GM12878 (cell line): Measurements from ENCODE around the gene HMGN4. TPM values are rescaled to one million over a fixed set of nuclear protein-coding genes. Genes with fewer than 3 reads are reported as not detected.

Experiments used
- ATAC-seq: fragments of 200-7000 bp; cut with Tn5 transposase; 3 replicates; pipeline ENCODE4 v1.9.1; 2020; ENCODE audit warnings: mild to moderate bottlenecking, moderate library complexity
- BruUV-seq: library from RNA; stranded (reverse); fragments of 400-500 nt; replicated peaks from 2 replicates; lab custom pipeline; 2021; lab: Mats Ljungman, UMichigan
- CTCF ChIA-PET: fragments of 300-600 bp; sonication (Branson Sonifier 250); formaldehyde crosslinking; extraction: SDS; loops from one replicate; lab custom pipeline; 2021; ENCODE audit warnings: inconsistent platforms; lab: Yijun Ruan, JAX
- POLR2A ChIA-PET: fragments of 350-600 bp; formaldehyde crosslinking; extraction: SDS; loops from one replicate; lab custom pipeline; 2021; ENCODE audit warnings: inconsistent platforms; lab: Charles Lee
- RAD21 ChIA-PET: fragments of 300-600 bp; sonication (Branson Sonifier 250); formaldehyde crosslinking; loops from one replicate; lab custom pipeline; 2023; ENCODE audit warnings: antibody characterized with exemption; ENCODE audit not compliant: unreplicated experiment; lab: Charles Lee
- SMC1A ChIA-PET: fragments of 300-600 bp; sonication (Branson Sonifier 250); formaldehyde crosslinking; loops from one replicate; lab custom pipeline; 2023; ENCODE audit not compliant: unreplicated experiment, uncharacterized antibody; lab: Charles Lee
- DNase-seq: peaks from one replicate; pipeline ENCODE4 v3.0.0-alpha.2; 2011; ENCODE audit warnings: low read depth, low spot score
- FAIRE-seq: peaks from 3 replicates; lab custom pipeline; 2011; peaks lifted over from hg19 to GRCh38; lab: Jason Lieb, UNC
- H2AFZ ChIP-seq: 2 replicates; pipeline ENCODE4 v1.6.0; 2011; ENCODE audit warnings: low read depth, low read length, control low read depth; ENCODE audit not compliant: control insufficient read depth
- H3K27ac ChIP-seq: 2 replicates; pipeline ENCODE4 v1.5.1; 2011; ENCODE audit warnings: control low read depth; ENCODE audit not compliant: control insufficient read depth, insufficient read depth
- H3K27me3 ChIP-seq, 2 experiments: replicated peaks in 1 of 2; 2 replicates each; pipeline versions ENCODE4 v1.6.0 to v1.6.1; 2011; ENCODE audit warnings: low read length in 1 of 2; ENCODE audit not compliant: control insufficient read depth in 2 of 2, insufficient read depth in 2 of 2
- H3K36me3 ChIP-seq, 2 experiments: 2 replicates each; pipeline ENCODE4 v1.5.1; 2011; ENCODE audit warnings: low read length in 1 of 2; ENCODE audit not compliant: control insufficient read depth in 2 of 2, insufficient read depth in 2 of 2
- H3K4me1 ChIP-seq: 2 replicates; pipeline ENCODE4 v1.6.1; 2011; ENCODE audit warnings: mild to moderate bottlenecking, low read length, moderate library complexity, mixed read lengths; ENCODE audit not compliant: control insufficient read depth, insufficient read depth
- H3K4me2 ChIP-seq: 2 replicates; pipeline ENCODE4 v1.6.0; 2011; ENCODE audit warnings: control low read depth; ENCODE audit not compliant: control insufficient read depth, insufficient read depth
- H3K4me3 ChIP-seq: fragments of 200-600 bp; sonication (generic); 2 replicates; pipeline ENCODE4 v1.5.1; 2016
- H3K79me2 ChIP-seq: 2 replicates; pipeline ENCODE4 v1.6.0; 2011; ENCODE audit warnings: low read length; ENCODE audit not compliant: control insufficient read depth, insufficient read depth
- H3K9ac ChIP-seq: 2 replicates; pipeline ENCODE4 v1.8.0; 2011; ENCODE audit warnings: low read length, control low read depth, mixed read lengths; ENCODE audit not compliant: control insufficient read depth, insufficient read depth
- H3K9me3 ChIP-seq: replicated peaks from 3 replicates; pipeline ENCODE4 v1.5.1; 2011; ENCODE audit warnings: mild to moderate bottlenecking, low read length; ENCODE audit not compliant: control insufficient read depth, insufficient read depth
- H4K20me1 ChIP-seq: 2 replicates; pipeline ENCODE4 v1.6.0; 2011; ENCODE audit not compliant: control insufficient read depth, insufficient read depth
- BACH1 ChIP-seq: fragments of 450-650 bp; IDR thresholded peaks from 2 replicates; pipeline ENCODE4 v1.6.1; 2017; ENCODE audit warnings: mild to moderate bottlenecking, borderline replicate concordance
- FOXM1 ChIP-seq: IDR thresholded peaks from 2 replicates; pipeline ENCODE4 v1.6.1; 2012; ENCODE audit warnings: low read depth, mild to moderate bottlenecking, inconsistent platforms, low read length, moderate library complexity
- HDAC2 ChIP-seq: fragments of 200-600 bp; sonication (generic); IDR thresholded peaks from 2 replicates; pipeline ENCODE4 v1.6.1; 2017
- MTA3 ChIP-seq: IDR thresholded peaks from 2 replicates; pipeline ENCODE4 v1.6.1; 2012; ENCODE audit warnings: low read length, inconsistent platforms, borderline replicate concordance
- NFIC ChIP-seq: IDR thresholded peaks from 2 replicates; pipeline ENCODE4 v1.6.1; 2012; ENCODE audit warnings: low read depth, mild to moderate bottlenecking, inconsistent platforms, low read length, moderate library complexity
- NFXL1 ChIP-seq: fragments of 450-650 bp; IDR thresholded peaks from 2 replicates; pipeline ENCODE4 v1.6.1; 2017; ENCODE audit warnings: antibody characterized with exemption, mild to moderate bottlenecking, borderline replicate concordance
- NFYA ChIP-seq: IDR thresholded peaks from 2 replicates; pipeline ENCODE4 v1.6.1; 2011; ENCODE audit warnings: low read depth, mild to moderate bottlenecking, low read length, improper control_type of control experiment, borderline replicate concordance
- NR2F1 ChIP-seq: fragments of 450-650 bp; conservative IDR thresholded peaks from 2 replicates; pipeline ENCODE4 v1.6.1; 2017; ENCODE audit warnings: mild to moderate bottlenecking
- POLR2A ChIP-seq: IDR thresholded peaks from 2 replicates; pipeline ENCODE4 v1.6.1; 2011; ENCODE audit warnings: low read depth, mild to moderate bottlenecking, low read length
- RUNX3 ChIP-seq: IDR thresholded peaks from 2 replicates; pipeline ENCODE4 v1.6.1; 2012; ENCODE audit warnings: low read length, inconsistent platforms
- SIN3A ChIP-seq: IDR thresholded peaks from 2 replicates; pipeline ENCODE4 v1.6.1; 2012; ENCODE audit warnings: low read depth, low read length, improper control_type of control experiment
- ZNF384 ChIP-seq: IDR thresholded peaks from 2 replicates; pipeline ENCODE4 v1.6.1; 2012; ENCODE audit warnings: low read depth, mild to moderate bottlenecking, low read length, improper control_type of control experiment, borderline replicate concordance
- WGBS: methylation state at CpG from one replicate; pipeline ENCODE4 v1.1.6; 2016; ENCODE audit warnings: low lambda C conversion rate; ENCODE audit not compliant: insufficient replicate concordance, insufficient coverage; ENCODE audit errors: missing lambda C conversion rate; 5-methylcytosine and 5-hydroxymethylcytosine counted together
- in situ Hi-C: fragments of 300-500 bp; cut with MboI; formaldehyde crosslinking; loops from 9 replicates; pipeline ENCODE4 v1.14.3; 2018; ENCODE audit warnings: mixed read lengths
- intact Hi-C: fragments of 100-400 bp; cut with micrococcal nuclease; formaldehyde crosslinking; loops from one replicate; pipeline ENCODE4 v1.14.2; 2022; ENCODE audit not compliant: unreplicated experiment
- polyA plus RNA-seq, 11 experiments: library from polyadenylated mRNA; depleted of rRNA in 4 of 11; unstranded in 6 of 11; stranded (reverse) in 5 of 11; fragments of >200 nt; fragmentation: Nextera tagmentation in 4 of 11; fragmentation: Illumina TruSeq in 1 of 11; extraction: Ambion mirVana in 4 of 11; extraction: Trizol in 1 of 11; gene quantifications; 1 replicate in 1 of 11; 2 replicates in 10 of 11; pipeline versions ENCODE4 v1.2.1 to v1.2.3, GENCODE V29; 2011 to 2016; ENCODE audit warnings: inconsistent platforms in 2 of 11, missing spikeins in 2 of 11, low read depth in 1 of 11
- total RNA-seq, 4 experiments: library from RNA; depleted of rRNA in 3 of 4; stranded (reverse); fragments of >200 nt in 3 of 4; fragmentation: Illumina TruSeq in 1 of 4; extraction: Trizol in 1 of 4; gene quantifications; 2 replicates each; pipeline versions ENCODE4 v1.2.1 to v1.2.3, GENCODE V29; 2013 to 2021
- TF ChIP-seq, protein P1 (sequence below): fragments of 450-650 bp; conservative IDR thresholded peaks from 2 replicates; pipeline ENCODE4 v1.6.1; 2017; ENCODE audit warnings: mild to moderate bottlenecking, moderate library complexity
- TF ChIP-seq, protein P2 (sequence below): fragments of 450-650 bp; formaldehyde crosslinking; IDR thresholded peaks from 2 replicates; pipeline ENCODE4 v1.5.0; 2022; ENCODE audit warnings: mild to moderate bottlenecking, missing genetic modification characterization
- TF ChIP-seq, protein P3 (sequence below): fragments of 450-650 bp; IDR thresholded peaks from 2 replicates; pipeline ENCODE4 v1.6.1; 2016; ENCODE audit warnings: mild to moderate bottlenecking, moderate library complexity, borderline replicate concordance

The HMGN4 gene
- total and polyA plus RNA-seq, 10 of the 15 experiments (the other 5 are each of a cell fraction or from before 2014, with no cell fraction given) = 26.7 to 99.1 (median 76.7) TPM

DNA sequence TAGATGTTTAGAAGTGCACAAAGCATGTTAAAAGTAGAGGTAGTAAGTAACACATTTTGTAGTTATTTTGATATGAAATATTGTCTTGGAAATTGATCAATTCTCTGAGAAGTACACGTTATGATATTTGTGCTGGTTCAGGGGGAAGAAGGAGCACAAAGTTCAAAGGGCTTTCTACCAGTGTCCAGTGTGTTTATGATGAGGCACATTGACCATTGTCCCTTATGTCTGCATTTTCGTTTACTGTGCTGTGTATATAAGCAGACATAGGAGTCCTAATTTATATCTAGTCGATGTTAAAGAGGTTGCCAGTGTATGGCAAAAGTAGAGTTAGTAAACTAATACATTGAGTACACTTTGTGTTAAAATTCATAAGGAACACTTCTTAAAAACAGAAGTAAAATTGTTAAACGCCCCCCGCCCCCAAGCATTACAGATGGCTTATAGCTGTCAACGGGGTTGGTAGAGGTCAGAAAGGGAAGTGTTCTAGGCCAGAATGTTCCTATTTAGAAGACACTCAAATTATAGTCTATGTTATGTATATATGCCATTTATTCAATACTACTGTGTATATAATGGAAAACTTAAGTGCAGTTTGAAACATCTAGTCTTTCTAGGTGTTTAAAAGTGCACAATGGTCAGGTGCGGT, 13.3 kb upstream of the HMGN4 start:
- ChIA-PET SMC1A (interaction anchor here (1.1 to 1.7 kb wide), 6 partner anchors 8 to 184 kb away, joined by 3 to 11 read pairs (median 3); no protein-coding TSS in a partner anchor), RAD21 (no interaction called here), CTCF (interaction anchor here (0.9 to 1.1 kb wide), 2 partner anchors 8 to 11 kb away, joined by 3 read pairs; no protein-coding TSS in a partner anchor), POLR2A (interaction anchor here (0.6 to 0.7 kb wide), 2 partner anchors 35 to 73 kb away, joined by 3 to 4 read pairs; no protein-coding TSS in a partner anchor)
- no peak for FAIRE-seq
- no peak overlapping the region for H3K4me2 ChIP-seq
- no peak overlapping the region for H2AFZ ChIP-seq
- H3K79me2 ChIP-seq = peaks cover 5% of the 10 kb centered on the region
- no peaks in the 10 kb centered on the region for H3K36me3 ChIP-seq
- no peak overlapping the region for H3K27ac ChIP-seq
- no peak overlapping the region for H3K9ac ChIP-seq
- no peak overlapping the region for H3K4me3 ChIP-seq
- H3K27me3 ChIP-seq = no peaks in the 10 kb centered on the region
- H3K4me1 ChIP-seq = peaks cover 6% of the 10 kb centered on the region
- WGBS = 83% methylated on average over 7 of the region's 7 CpGs
- intact Hi-C loops = no loop called here
- DNase-seq = no peak
- H4K20me1 ChIP-seq = no peaks in the 10 kb centered on the region
- no peaks in the 10 kb centered on the region for H3K9me3 ChIP-seq
- BruUV-seq = no TSS peak
- in situ Hi-C loops = no loop called here
- ATAC-seq = no peak
- TF ChIP-seq, protein P1, sequence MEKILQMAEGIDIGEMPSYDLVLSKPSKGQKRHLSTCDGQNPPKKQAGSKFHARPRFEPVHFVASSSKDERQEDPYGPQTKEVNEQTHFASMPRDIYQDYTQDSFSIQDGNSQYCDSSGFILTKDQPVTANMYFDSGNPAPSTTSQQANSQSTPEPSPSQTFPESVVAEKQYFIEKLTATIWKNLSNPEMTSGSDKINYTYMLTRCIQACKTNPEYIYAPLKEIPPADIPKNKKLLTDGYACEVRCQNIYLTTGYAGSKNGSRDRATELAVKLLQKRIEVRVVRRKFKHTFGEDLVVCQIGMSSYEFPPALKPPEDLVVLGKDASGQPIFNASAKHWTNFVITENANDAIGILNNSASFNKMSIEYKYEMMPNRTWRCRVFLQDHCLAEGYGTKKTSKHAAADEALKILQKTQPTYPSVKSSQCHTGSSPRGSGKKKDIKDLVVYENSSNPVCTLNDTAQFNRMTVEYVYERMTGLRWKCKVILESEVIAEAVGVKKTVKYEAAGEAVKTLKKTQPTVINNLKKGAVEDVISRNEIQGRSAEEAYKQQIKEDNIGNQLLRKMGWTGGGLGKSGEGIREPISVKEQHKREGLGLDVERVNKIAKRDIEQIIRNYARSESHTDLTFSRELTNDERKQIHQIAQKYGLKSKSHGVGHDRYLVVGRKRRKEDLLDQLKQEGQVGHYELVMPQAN = no peak
- TF ChIP-seq, protein P2, sequence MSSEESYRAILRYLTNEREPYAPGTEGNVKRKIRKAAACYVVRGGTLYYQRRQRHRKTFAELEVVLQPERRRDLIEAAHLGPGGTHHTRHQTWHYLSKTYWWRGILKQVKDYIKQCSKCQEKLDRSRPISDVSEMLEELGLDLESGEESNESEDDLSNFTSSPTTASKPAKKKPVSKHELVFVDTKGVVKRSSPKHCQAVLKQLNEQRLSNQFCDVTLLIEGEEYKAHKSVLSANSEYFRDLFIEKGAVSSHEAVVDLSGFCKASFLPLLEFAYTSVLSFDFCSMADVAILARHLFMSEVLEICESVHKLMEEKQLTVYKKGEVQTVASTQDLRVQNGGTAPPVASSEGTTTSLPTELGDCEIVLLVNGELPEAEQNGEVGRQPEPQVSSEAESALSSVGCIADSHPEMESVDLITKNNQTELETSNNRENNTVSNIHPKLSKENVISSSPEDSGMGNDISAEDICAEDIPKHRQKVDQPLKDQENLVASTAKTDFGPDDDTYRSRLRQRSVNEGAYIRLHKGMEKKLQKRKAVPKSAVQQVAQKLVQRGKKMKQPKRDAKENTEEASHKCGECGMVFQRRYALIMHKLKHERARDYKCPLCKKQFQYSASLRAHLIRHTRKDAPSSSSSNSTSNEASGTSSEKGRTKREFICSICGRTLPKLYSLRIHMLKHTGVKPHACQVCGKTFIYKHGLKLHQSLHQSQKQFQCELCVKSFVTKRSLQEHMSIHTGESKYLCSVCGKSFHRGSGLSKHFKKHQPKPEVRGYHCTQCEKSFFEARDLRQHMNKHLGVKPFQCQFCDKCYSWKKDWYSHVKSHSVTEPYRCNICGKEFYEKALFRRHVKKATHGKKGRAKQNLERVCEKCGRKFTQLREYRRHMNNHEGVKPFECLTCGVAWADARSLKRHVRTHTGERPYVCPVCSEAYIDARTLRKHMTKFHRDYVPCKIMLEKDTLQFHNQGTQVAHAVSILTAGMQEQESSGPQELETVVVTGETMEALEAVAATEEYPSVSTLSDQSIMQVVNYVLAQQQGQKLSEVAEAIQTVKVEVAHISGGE (CRISPR knock-in tag) = no peak
- TF ChIP-seq, protein P3, sequence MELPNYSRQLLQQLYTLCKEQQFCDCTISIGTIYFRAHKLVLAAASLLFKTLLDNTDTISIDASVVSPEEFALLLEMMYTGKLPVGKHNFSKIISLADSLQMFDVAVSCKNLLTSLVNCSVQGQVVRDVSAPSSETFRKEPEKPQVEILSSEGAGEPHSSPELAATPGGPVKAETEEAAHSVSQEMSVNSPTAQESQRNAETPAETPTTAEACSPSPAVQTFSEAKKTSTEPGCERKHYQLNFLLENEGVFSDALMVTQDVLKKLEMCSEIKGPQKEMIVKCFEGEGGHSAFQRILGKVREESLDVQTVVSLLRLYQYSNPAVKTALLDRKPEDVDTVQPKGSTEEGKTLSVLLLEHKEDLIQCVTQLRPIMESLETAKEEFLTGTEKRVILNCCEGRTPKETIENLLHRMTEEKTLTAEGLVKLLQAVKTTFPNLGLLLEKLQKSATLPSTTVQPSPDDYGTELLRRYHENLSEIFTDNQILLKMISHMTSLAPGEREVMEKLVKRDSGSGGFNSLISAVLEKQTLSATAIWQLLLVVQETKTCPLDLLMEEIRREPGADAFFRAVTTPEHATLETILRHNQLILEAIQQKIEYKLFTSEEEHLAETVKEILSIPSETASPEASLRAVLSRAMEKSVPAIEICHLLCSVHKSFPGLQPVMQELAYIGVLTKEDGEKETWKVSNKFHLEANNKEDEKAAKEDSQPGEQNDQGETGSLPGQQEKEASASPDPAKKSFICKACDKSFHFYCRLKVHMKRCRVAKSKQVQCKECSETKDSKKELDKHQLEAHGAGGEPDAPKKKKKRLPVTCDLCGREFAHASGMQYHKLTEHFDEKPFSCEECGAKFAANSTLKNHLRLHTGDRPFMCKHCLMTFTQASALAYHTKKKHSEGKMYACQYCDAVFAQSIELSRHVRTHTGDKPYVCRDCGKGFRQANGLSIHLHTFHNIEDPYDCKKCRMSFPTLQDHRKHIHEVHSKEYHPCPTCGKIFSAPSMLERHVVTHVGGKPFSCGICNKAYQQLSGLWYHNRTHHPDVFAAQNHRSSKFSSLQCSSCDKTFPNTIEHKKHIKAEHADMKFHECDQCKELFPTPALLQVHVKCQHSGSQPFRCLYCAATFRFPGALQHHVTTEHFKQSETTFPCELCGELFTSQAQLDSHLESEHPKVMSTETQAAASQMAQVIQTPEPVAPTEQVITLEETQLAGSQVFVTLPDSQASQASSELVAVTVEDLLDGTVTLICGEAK = no peak
- TF ChIP-seq RUNX3 (no peak), NFYA (no peak), ZNF384 (no peak), MTA3 (no peak), NFXL1 (no peak), SIN3A (no peak), NR2F1 (no peak), HDAC2 (no peak), BACH1 (no peak), POLR2A (no peak), NFIC (no peak), FOXM1 (no peak)
